ENCODE results near the gene CNTNAP2. TPM values are rescaled to one million over a fixed set of nuclear protein-coding genes. Genes with fewer than 3 reads are reported as not detected.

Gene CNTNAP2
- polyA plus RNA-seq, 1 experiment = not detected

GRCh38 chr7:148397056-148397455, 2280.5 kb downstream of the CNTNAP2 start:
- POLR2A ChIA-PET = no interaction called here
- Histone ChIP-seq H3K4me3 (ENCODE audit: low read depth, low read length) (no peak overlapping the region), H3K36me3 (ENCODE audit: control insufficient read depth, insufficient read depth, low read length) (no peaks in the 10 kb centered on the region), H3K27me3 (ENCODE audit: control insufficient read depth, insufficient read depth, low read length) (no peaks in the 10 kb centered on the region)
- TF ChIP-seq CTCF (IDR thresholded peaks at IDR 0.05; ENCODE audit: insufficient read depth, low read depth, low read length) = no peak
- DNase-seq (ENCODE audit: low read depth) = no peak
- CTCF ChIA-PET = no interaction called here

GRCh38 chr7:148397551-148397950, 2280.9 kb downstream of the CNTNAP2 start:
- POLR2A ChIA-PET = no interaction called here
- no peak for TF ChIP-seq CTCF (IDR thresholded peaks at IDR 0.05; ENCODE audit: insufficient read depth, low read depth, low read length)
- H3K27me3 ChIP-seq (ENCODE audit: control insufficient read depth, insufficient read depth, low read length) = no peaks in the 10 kb centered on the region
- no peaks in the 10 kb centered on the region for H3K36me3 ChIP-seq (ENCODE audit: control insufficient read depth, insufficient read depth, low read length)
- H3K4me3 ChIP-seq (ENCODE audit: low read depth, low read length) = no peak overlapping the region
- CTCF ChIA-PET = no interaction called here
- DNase-seq (ENCODE audit: low read depth) = no peak

GRCh38 chr7:148397985-148398384, 2281.4 kb downstream of the CNTNAP2 start:
- no peaks in the 10 kb centered on the region for H3K27me3 ChIP-seq (ENCODE audit: control insufficient read depth, insufficient read depth, low read length)
- no peak overlapping the region for H3K4me3 ChIP-seq (ENCODE audit: low read depth, low read length)
- ChIA-PET CTCF (no interaction called here), POLR2A (no interaction called here)
- H3K36me3 ChIP-seq (ENCODE audit: control insufficient read depth, insufficient read depth, low read length) = no peaks in the 10 kb centered on the region
- TF ChIP-seq CTCF (IDR thresholded peaks at IDR 0.05; ENCODE audit: insufficient read depth, low read depth, low read length) = no peak
- no peak for DNase-seq (ENCODE audit: low read depth)

GRCh38 chr7:148398844-148399365, 2282.3 kb downstream of the CNTNAP2 start:
- no peak overlapping the region for H3K4me3 ChIP-seq (ENCODE audit: low read depth, low read length)
- CTCF ChIA-PET = no interaction called here
- no peaks in the 10 kb centered on the region for H3K27me3 ChIP-seq (ENCODE audit: control insufficient read depth, insufficient read depth, low read length)
- H3K36me3 ChIP-seq (ENCODE audit: control insufficient read depth, insufficient read depth, low read length) = no peaks in the 10 kb centered on the region
- TF ChIP-seq CTCF (IDR thresholded peaks at IDR 0.05; ENCODE audit: insufficient read depth, low read depth, low read length) = no peak
- POLR2A ChIA-PET = no interaction called here
- no peak for DNase-seq (ENCODE audit: low read depth)

GRCh38 chr7:148400101-148400500, 2283.5 kb downstream of the CNTNAP2 start:
- TF ChIP-seq CTCF (IDR thresholded peaks at IDR 0.05; ENCODE audit: insufficient read depth, low read depth, low read length) = no peak
- CTCF ChIA-PET = no interaction called here
- POLR2A ChIA-PET = no interaction called here

More at GRCh38 chr7:148400101-148400500, 2283.5 kb downstream of the CNTNAP2 start:
- Histone ChIP-seq H3K4me3 (ENCODE audit: low read depth, low read length) (no peak overlapping the region), H3K36me3 (ENCODE audit: control insufficient read depth, insufficient read depth, low read length) (no peaks in the 10 kb centered on the region), H3K27me3 (ENCODE audit: control insufficient read depth, insufficient read depth, low read length) (no peaks in the 10 kb centered on the region)
- no peak for DNase-seq (ENCODE audit: low read depth)

Measured in BJ (cell line).